T47D (cell line): ENCODE measurements around the gene TMEM204.

Source experiments
- DNase-seq, 2 experiments: peaks; one replicate each; pipeline versions ENCODE4 v3.0.0 to v3.0.0-alpha.2; 2011 to 2012; ENCODE audit warnings: low read depth in 1 of 2, low spot score in 1 of 2
- JUND ChIP-seq: IDR thresholded peaks from 2 replicates; pipeline ENCODE4 v1.6.1; 2012; ENCODE audit warnings: low read depth
- in situ Hi-C: cut with HindIII; loops from 2 replicates; pipeline ENCODE4 v1.10.0; 2016; ENCODE audit warnings: low sequenced_read_pairs, low pct_unique_long_range_greater_than_20kb

TMEM204 gene

DNA sequence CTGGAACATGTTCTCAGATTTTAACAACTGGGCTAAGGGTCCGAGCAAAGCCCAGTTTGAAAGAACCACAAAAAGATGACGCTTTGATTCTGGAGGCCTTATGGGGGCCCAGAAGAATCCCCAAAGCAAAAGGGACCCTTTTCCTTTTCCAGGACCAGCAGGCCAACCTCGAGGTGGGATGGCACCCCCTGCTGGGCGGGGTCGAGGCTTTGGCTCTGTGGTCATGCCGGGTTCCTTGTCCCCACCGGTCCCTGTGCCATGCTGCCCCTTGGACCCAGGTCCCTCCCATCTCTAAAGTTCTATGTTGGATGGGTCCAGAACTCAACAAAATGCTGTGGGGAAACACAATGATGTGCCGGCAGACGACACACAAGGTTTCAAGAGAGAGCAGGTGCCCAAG lies 30.9 kb downstream of the TMEM204 start:
- no peak for DNase-seq
- in situ Hi-C loops, result no loop called here

DNA sequence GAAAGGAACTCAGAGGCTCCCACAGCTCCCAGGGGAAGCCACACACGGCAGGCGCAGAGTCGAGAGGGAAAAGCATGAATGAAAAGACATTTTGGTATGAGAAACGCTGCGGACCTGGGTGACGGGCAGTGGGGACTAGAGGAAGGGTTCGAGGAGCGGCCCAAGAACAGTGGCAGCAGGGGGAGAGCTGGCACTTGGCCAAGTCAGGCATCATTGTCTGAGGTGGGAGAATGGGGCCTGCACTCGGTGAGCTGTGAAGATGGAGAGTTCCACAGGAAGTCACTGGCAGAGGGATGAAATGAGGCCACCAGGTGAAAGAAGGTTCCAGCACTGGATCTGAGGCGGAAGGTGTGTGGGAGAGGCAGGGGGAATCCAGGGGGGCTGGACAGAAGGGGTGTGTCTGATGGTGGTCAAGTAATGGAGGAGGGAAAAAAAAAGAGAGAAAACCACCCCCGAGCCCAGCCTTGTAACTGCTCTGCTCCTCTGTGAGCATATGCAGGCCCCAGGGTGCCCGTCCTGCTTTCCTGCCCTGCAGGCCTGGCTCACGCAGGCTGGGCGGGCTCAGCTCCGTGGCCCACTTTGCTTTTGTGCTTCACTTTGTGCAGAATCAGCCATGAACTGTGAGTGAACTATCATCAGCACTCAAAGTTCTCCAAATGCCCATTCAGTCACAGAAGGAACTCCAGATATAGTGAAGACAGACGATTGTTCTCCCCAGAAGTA lies 31.8 kb downstream of the TMEM204 start:
- in situ Hi-C loops, result no loop called here
- TF ChIP-seq JUND, result no peak
- no peak for DNase-seq

More for the DNA sequence above, 30.9 kb downstream of the TMEM204 start:
- TF ChIP-seq JUND, result no peak

DNA sequence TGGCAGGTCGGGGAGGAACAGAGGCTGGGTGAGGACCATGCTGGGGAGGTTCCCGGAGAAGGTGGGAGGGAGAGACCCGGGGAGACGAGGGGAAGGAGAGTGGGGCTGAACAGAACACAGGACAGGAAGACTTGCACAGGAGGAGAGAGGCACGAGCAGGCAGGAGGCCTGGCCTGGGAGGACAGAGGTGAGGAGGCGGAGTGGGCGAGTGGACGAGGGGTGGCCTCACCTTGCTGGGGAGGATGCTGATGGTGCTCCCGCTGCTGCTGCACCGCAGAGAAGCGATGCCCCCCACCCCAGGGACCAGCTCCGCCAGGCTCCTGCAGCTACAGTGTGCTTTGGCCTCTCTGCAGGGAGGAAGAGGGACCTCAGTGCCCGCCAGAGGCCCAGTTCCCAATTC lies 34.5 kb downstream of the TMEM204 start:
- DNase-seq, result no peak
- in situ Hi-C loops, result no loop called here
- TF ChIP-seq JUND, result no peak

DNA sequence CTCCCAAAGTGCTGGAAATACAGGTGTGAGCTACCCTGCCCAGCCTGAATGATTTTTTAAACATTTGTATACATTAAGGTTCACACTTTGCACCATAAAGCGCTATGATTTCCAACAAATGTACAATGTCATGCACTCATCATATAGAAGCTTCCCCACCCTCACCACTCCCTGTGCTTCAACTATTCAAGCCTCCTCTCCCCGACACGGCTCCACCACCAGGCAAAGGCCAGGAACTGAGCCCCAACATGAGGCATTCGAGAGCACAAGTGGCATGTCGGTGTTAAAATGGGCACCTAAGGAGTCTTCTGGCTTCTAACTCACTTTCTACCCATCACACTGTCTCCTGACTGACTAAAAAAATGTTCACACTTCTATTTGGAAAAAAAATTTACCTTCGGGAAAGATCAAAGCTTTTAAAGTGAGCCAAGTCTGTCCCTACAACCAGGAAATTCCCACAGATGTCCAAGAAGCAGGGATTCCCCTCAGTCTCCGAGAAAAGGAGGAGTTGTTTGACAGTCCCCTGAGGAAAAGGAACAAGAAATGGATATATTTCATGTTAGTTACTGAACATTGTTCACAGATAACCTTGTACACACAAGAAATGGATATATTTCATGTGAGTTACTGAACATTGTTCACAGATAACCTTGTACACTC lies 37.7 kb downstream of the TMEM204 start:
- TF ChIP-seq JUND, result no peak
- peak in 1 of 2 experiments; percentile 10 for DNase-seq
- in situ Hi-C loops, result no loop called here

DNA sequence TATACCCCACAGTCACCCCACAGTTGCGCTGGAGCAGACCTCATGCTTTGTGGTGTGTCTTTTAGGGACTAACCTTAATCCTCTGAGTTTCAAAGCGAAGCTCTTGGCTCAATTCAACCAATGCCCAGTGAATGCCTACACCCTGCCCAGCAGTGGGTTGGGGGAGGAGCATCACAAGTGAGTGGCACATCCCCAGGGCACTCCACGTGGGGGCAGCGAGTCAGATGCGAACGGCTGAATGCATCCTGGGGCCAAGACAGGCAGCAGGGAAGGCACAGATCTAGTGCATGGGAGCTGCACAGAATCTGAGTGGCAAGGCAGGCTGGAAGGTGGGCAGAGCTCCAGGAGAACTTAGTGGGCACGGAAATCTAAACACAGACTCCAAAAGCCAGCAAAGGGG lies 39.2 kb downstream of the TMEM204 start:
- in situ Hi-C loops, result no loop called here
- TF ChIP-seq JUND, result no peak
- peak; percentile 29 to 75 for DNase-seq

DNA sequence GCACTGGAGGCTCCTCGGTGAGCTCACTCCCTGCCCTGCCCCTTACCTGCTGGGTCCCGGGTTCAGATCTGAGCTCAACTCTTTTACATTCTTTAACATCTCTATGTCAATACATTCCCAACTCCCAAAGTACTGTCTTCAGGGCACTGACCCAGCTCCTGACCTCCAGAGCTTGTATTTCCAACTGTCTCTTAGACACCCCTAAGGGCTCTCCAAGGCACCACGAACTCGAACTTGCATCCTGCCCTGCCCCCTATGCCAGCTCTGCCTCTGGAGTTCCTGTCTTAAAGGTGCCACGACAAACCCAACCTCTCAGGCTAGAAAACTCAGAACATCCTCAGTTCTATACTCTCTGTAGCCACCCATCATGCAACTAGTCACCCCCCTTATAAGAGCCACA lies 39.8 kb downstream of the TMEM204 start:
- peak; percentile 28 to 96 for DNase-seq
- in situ Hi-C loops, result no loop called here
- no peak for TF ChIP-seq JUND

DNA sequence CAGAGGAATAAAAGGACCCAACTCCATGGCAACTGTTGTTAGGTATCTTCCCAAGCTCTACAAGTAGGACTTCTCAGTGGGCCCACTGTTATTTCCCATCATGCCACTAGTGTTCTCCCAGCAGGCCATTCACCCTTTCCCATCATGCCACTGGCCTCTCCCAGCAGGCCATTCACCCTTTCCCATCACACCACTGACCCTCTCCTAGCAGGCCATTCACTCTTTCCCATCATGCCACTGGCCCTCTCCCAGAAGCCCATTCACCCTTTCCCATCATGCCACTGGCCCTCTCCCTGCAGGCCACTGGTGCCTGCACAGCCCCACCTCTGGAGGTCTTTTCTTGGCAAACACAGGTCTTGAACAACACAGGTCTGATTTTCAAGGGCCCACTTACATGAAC lies 42.1 kb downstream of the TMEM204 start:
- in situ Hi-C loops, result no loop called here

DNA sequence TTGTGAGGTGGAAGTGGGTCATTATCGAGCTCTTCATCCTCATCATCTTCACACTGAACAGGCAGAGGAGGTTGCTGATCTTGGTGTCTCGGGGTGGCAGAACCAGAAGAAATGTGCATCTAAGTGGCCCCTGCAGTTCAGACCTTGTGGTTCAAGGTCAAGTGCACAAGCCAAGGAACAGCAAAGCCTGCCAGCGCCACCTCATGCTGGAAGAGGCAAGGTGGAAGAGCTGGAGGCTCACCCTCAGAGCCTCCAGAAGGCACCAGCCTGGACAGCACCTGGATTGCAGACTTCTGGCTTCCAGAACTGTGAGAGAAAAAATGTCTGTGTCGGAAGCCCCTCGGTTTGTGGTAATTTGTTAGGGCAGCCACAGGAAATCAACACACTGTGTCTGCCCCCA lies 45.7 kb downstream of the TMEM204 start:
- no peak for TF ChIP-seq JUND
- in situ Hi-C loops, result no loop called here
- peak in 1 of 2 experiments; percentile 43 for DNase-seq

More for the DNA sequence above, 42.1 kb downstream of the TMEM204 start:
- no peak for TF ChIP-seq JUND
- DNase-seq, result no peak

DNA sequence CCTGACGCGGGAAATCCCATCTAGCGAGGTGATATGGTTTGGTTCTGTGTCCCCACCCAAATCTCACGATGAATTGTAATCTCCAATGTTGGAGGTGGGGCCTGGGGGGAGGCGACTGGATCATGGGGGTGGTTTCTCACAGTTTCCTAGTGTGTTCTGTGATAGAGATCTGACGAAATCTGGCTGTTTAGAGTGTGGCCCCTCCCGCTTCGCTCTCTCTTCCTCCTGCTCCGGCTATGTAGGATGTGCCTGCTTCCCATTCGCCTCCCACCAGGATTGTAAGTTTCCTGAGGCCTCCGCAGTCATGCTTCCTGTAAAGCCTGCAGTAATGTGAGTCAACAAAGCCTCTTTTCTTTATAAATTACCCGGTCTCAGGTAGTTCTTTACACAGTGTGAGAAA lies 46.8 kb downstream of the TMEM204 start:
- DNase-seq, result no peak
- no peak for TF ChIP-seq JUND
- in situ Hi-C loops, result no loop called here

DNA sequence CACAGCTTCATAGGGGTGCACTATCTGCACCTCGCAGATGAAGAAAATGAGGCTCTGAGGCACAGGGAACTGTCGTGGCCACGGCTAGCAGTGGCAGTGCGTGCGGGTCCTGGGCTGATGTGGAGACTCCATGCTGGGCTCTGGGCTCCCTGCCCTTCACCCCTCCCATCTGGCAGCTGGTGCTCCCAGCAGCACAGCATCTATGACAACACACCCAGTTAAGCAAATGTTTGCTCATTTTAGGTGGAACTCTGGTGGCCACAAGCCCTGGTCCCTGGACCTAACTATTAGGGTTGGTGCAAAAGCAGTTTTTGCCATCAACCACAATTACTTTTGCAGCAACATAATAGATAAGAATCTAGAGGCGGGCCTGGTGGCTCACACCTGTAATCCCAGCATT lies 47.5 kb downstream of the TMEM204 start:
- DNase-seq, result peak in 1 of 2 experiments; percentile 56
- no peak for TF ChIP-seq JUND
- in situ Hi-C loops, result no loop called here

DNA sequence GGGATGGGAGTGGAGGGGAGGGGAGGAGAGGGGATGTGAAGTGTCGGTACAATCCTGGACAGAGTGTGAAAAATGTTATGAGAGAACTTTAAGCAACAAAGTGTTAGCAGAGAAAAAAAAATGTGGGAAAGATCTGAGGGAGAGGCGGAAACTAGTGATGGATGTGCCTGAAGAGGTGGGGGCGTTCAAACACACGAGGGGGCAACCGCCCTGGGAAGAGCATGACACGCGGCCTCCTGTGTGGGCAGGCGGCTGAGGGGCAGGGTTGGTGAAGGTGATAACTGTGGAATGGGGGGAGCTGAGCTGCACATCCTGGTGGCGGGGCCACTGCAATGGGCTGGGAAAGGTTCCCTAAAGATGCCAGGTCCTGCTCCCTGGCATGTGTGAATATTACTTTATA lies 48.3 kb downstream of the TMEM204 start:
- in situ Hi-C loops, result no loop called here
- no peak for DNase-seq
- no peak for TF ChIP-seq JUND

DNA sequence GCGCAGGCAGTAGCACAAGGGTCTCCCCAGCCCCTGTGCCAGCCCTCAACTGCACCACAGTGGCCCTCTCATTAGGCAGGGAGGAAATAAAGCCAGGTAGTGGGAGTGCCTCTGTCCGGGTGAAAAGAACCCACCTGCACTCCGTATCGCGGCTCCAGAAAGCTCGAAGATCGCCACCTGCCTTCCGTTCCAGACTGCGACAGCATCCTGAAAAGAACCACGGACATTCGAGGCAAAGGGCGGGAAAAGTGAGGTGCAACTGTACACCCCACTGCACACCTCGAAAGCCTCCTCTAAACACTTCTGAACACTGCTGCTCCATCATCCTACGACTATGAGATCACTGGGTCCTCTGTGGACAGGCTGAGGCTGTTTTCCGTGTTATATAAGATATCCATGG lies 49.7 kb downstream of the TMEM204 start:
- in situ Hi-C loops, result no loop called here
- TF ChIP-seq JUND, result no peak
- DNase-seq, result no peak

DNA sequence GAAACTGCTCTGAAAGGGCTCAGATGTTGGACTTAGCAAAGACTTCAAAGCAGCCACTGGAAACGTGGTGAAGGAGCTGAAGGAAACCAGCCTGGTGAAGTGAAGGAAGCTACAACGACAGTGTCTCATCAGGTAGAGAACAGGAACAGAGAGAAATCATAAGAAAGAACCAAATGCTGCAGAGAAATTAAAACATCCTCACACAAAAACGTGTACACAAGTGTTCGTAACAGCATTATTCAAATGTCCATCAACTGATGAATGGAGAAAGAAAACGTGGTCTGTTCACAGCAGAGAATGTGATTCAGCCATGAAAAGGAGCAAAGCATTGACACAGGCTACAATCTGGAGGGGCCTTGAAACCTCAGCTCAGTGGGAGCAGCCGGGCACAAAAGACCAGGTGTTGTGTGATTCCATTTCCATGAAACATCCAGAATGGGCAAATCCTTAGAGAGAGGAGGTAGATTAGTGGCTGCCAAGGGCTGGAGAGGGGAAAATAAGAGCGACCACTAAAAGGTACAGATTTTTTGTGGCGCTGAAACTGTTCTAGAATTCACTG lies 51.5 kb downstream of the TMEM204 start:
- no peak for TF ChIP-seq JUND
- in situ Hi-C loops, result no loop called here
- no peak for DNase-seq
